ENCODE data around the gene SLC26A2.

The SLC26A2 gene

GRCh38 chr5:150000256-150000989 lies 39.9 kb downstream of the SLC26A2 start, which contains the start of the genes HMGXB3 and TIGD6:
Gene HMGXB3, plus strand, starts transcription at chr5:150000739. Its CDS starts 4,114 bp downstream, at chr5:150004853.
Gene TIGD6, minus strand, starts transcription at chr5:150000654. Its CDS starts 4,306 bp downstream, at chr5:149996348.
- Mint-ChIP-seq H3K4me1 (peaks cover 34% of the 10 kb centered on the region), H3K9me3 (no peaks in the 10 kb centered on the region), H3K27ac (peak within 1 kb of the TSS; percentile 91 to 98 (median 95)), H3K36me3 (ENCODE audit: low read depth) (peaks cover 15% of the 10 kb centered on the region), H3K27me3 (ENCODE audit: low read depth) (no peaks in the 10 kb centered on the region), H3K4me3 (peak within 1 kb of the TSS; percentile 93 to 100 (median 98))
- peak in 1 of 3 experiments; percentile 25 for TF ChIP-seq CTCF (IDR thresholded peaks at IDR 0.05; ENCODE audit: unreplicated experiment in 3 of 3)

GRCh38 chr5:150000990-150001659 lies 40.6 kb downstream of the SLC26A2 start:
- TF ChIP-seq CTCF (IDR thresholded peaks at IDR 0.05; ENCODE audit: unreplicated experiment in 3 of 3) = no peak
- Mint-ChIP-seq H3K27ac (peak overlapping the region; percentile 57 to 95 (median 92)), H3K4me3 (peak overlapping the region; percentile 92 to 98 (median 96)), H3K4me1 (peaks cover 34% of the 10 kb centered on the region), H3K36me3 (ENCODE audit: low read depth) (peaks cover 14% of the 10 kb centered on the region), H3K9me3 (no peaks in the 10 kb centered on the region), H3K27me3 (ENCODE audit: low read depth) (no peaks in the 10 kb centered on the region)

GRCh38 chr5:150001660-150002486 lies 41.3 kb downstream of the SLC26A2 start:
- H3K9me3 Mint-ChIP-seq = no peaks in the 10 kb centered on the region
- TF ChIP-seq CTCF (IDR thresholded peaks at IDR 0.05; ENCODE audit: unreplicated experiment in 3 of 3) = peak; percentile 55 to 60 (median 56)
- H3K27me3 Mint-ChIP-seq (ENCODE audit: low read depth) = no peaks in the 10 kb centered on the region
- H3K4me3 Mint-ChIP-seq = peak overlapping the region; percentile 92 to 98 (median 96)
- H3K36me3 Mint-ChIP-seq (ENCODE audit: low read depth) = peaks cover 18% of the 10 kb centered on the region
- H3K27ac Mint-ChIP-seq = peak overlapping the region; percentile 57 to 95 (median 92)
- peaks cover 34% of the 10 kb centered on the region for H3K4me1 Mint-ChIP-seq

GRCh38 chr5:150006318-150006717 lies 45.8 kb downstream of the SLC26A2 start:
- no peaks in the 10 kb centered on the region for H3K9me3 Mint-ChIP-seq
- H3K27ac Mint-ChIP-seq = no peak overlapping the region
- H3K36me3 Mint-ChIP-seq (ENCODE audit: low read depth) = peaks cover 44% of the 10 kb centered on the region
- no peak for TF ChIP-seq CTCF (IDR thresholded peaks at IDR 0.05; ENCODE audit: unreplicated experiment in 3 of 3)
- H3K4me1 Mint-ChIP-seq = peaks cover 15% of the 10 kb centered on the region
- H3K4me3 Mint-ChIP-seq = no peak overlapping the region
- H3K27me3 Mint-ChIP-seq (ENCODE audit: low read depth) = no peaks in the 10 kb centered on the region

- no peak overlapping the region for H3K27ac Mint-ChIP-seq
- no peaks in the 10 kb centered on the region for H3K9me3 Mint-ChIP-seq
- H3K36me3 Mint-ChIP-seq (ENCODE audit: low read depth) = peaks cover 48% of the 10 kb centered on the region
- TF ChIP-seq CTCF (IDR thresholded peaks at IDR 0.05; ENCODE audit: unreplicated experiment in 3 of 3) = no peak
- H3K4me3 Mint-ChIP-seq = no peak overlapping the region
- H3K4me1 Mint-ChIP-seq = peaks cover 8% of the 10 kb centered on the region
- no peaks in the 10 kb centered on the region for H3K27me3 Mint-ChIP-seq (ENCODE audit: low read depth)
These were observed 46.5 kb downstream of the SLC26A2 start for GRCh38 chr5:150007050-150007449.

All from nephron (organoid).